CD4-positive, alpha-beta T cell treated with Interleukin-17A for 4 hours (primary cell): ENCODE measurements around the gene CD226.
A peak's percentile ranks its signal among the peaks of the same experiment; 100 is the strongest.
"Not testable (repeated sequence)": the region's sequence is repeated elsewhere in the genome, so short reads cannot be mapped to it uniquely, and the experiment has no call there.

Experiments
- DNase-seq: peaks from one replicate; pipeline ENCODE4 v3.0.0-alpha.2; 2020; ENCODE audit warnings: mixed read lengths

The CD226 gene

GRCh38 chr18:69947361-69948133, at the start of gene CD226:
Gene CD226 (minus strand): TSS chr18:69947873. CDS start chr18:69947406, 467 bp downstream.
- peak; percentile 54 for DNase-seq

GRCh38 chr18:69996951-69997798, 49.5 kb upstream of the CD226 start:
- no peak for DNase-seq

- DNase-seq: no peak
Observed at GRCh38 chr18:69996417-69996816, 48.7 kb upstream of the CD226 start.

- DNase-seq: no peak
Observed at GRCh38 chr18:69995774-69996173, 48.1 kb upstream of the CD226 start.

GRCh38 chr18:69992776-69993175, 45.1 kb upstream of the CD226 start:
- DNase-seq: no peak

- DNase-seq: no peak
Observed at GRCh38 chr18:69987870-69988269, 40.2 kb upstream of the CD226 start.

- no peak for DNase-seq
Observed at GRCh38 chr18:69985239-69985638, 37.6 kb upstream of the CD226 start.

GRCh38 chr18:69982417-69982816, 34.7 kb upstream of the CD226 start:
- DNase-seq: no peak

GRCh38 chr18:69981948-69982347, 34.3 kb upstream of the CD226 start:
- DNase-seq: no peak

- no peak for DNase-seq
Observed at GRCh38 chr18:69980982-69981804, 33.5 kb upstream of the CD226 start.

GRCh38 chr18:69980509-69980908, 32.8 kb upstream of the CD226 start:
- no peak for DNase-seq

GRCh38 chr18:69978732-69979715, 31.4 kb upstream of the CD226 start:
- no peak for DNase-seq

GRCh38 chr18:69975294-69975693, 27.6 kb upstream of the CD226 start:
- DNase-seq: not testable (repeated sequence)

- DNase-seq: no peak
Observed at GRCh38 chr18:69974365-69974764, 26.7 kb upstream of the CD226 start.

- no peak for DNase-seq
Observed at GRCh38 chr18:69969491-69969890, 21.8 kb upstream of the CD226 start.

GRCh38 chr18:69968039-69968438, 20.4 kb upstream of the CD226 start:
- DNase-seq: peak; percentile 66

- no peak for DNase-seq
Observed at GRCh38 chr18:69963196-69963595, 15.5 kb upstream of the CD226 start.

GRCh38 chr18:69961718-69962117, 14.0 kb upstream of the CD226 start:
- DNase-seq: no peak

GRCh38 chr18:69958422-69958821, 10.7 kb upstream of the CD226 start:
- peak; percentile 29 for DNase-seq

- no peak for DNase-seq
Observed at GRCh38 chr18:69957747-69958146, 10.1 kb upstream of the CD226 start.

GRCh38 chr18:69956665-69957620, 9.3 kb upstream of the CD226 start:
- peak; percentile 44 for DNase-seq
